ENCODE measurements around the gene ELMO2.

The ELMO2 gene

DNA sequence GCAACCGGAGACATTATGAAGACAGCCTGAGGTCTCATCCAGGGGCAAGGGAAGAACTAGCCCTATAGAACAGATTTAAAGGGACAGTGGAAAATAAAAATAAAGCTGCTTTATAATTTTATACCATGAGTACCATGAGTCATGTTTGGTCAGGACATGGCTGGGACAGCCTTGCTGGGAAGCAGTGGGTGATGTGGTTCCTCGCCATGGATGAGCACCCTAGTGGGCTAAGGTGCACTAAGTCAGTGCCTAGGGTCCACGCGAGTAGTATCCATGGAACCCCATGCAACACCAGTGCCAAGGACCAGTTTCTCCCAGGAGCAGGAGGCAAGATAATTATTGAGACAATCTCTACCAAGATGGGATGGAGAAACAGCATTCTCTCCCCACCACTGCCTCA is 33.4 kb upstream of the ELMO2 start:
- TF ChIP-seq ZNF311 (tag by site-specific recombination; IDR thresholded peaks at IDR 0.05; ENCODE audit: borderline replicate concordance) (no peak), ZNF280C (tag by site-specific recombination; IDR thresholded peaks at IDR 0.05) (no peak), MZF1 (tag by site-specific recombination; IDR thresholded peaks at IDR 0.05; ENCODE audit: borderline replicate concordance) (no peak), ZFP41 (tag by site-specific recombination; IDR thresholded peaks at IDR 0.05; ENCODE audit: borderline replicate concordance) (no peak), ZNF157 (tag by site-specific recombination; IDR thresholded peaks at IDR 0.05) (no peak), KLF7 (tag by site-specific recombination; IDR thresholded peaks at IDR 0.05; ENCODE audit: borderline replicate concordance) (no peak), ZNF132 (tag by site-specific recombination; IDR thresholded peaks at IDR 0.05; ENCODE audit: borderline replicate concordance) (no peak), BCL6B (tag by site-specific recombination; IDR thresholded peaks at IDR 0.05) (no peak)
- POLR2A ChIA-PET: no interaction called here
- no peak overlapping the region for H3K27ac ChIP-seq (ENCODE audit: extremely low read depth, low read depth, low read length)
- no peaks in the 10 kb centered on the region for H3K4me1 ChIP-seq (ENCODE audit: control insufficient read depth, insufficient read depth, low read length)
- no peak overlapping the region for H3K4me3 ChIP-seq (ENCODE audit: low read depth, low read length)
- CTCF ChIA-PET: interaction anchor here (1.0 to 1.4 kb wide), 2 partner anchors 21 to 425 kb away, joined by 3 read pairs; no protein-coding TSS in a partner anchor
- no peaks in the 10 kb centered on the region for H3K36me3 ChIP-seq (ENCODE audit: control insufficient read depth in 2 of 2, insufficient read depth in 1 of 2, low read length in 2 of 2)
- no peaks in the 10 kb centered on the region for H3K9me3 ChIP-seq (ENCODE audit: control insufficient read depth, insufficient read depth, low read depth, low read length)

DNA sequence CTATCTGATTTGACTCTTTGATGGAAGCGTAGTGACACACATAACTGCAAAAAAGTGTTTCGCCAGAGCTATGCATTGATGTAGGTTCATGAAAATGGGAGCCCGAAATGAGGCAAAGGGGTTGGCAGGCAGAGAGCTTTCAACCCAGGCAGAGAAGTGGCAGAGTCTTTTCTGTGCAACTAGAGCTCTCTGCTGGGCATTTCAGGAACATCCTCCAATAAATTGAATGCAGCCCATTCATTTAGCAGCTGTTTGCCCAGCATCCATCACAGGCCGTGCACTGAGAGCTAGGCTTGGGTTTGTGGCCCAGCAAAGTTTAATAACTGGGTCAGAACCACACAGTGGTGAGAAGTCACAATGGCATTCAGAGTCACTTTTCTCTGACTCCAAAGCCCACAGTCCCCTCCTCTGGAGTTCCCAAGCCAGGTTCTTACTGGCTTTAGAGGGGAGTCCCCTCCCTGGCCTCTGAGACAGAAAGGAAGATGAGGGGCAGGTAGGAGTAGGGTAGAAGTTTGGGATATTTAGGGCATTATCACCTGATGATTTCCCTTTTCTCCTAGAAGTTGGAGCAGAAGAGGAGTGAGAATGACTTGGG is 31.8 kb upstream of the ELMO2 start:
- H3K36me3 ChIP-seq (ENCODE audit: control insufficient read depth in 2 of 2, insufficient read depth in 1 of 2, low read length in 2 of 2): no peaks in the 10 kb centered on the region

GRCh38 chr20:46435146-46435545 is 28.7 kb upstream of the ELMO2 start:
- H3K4me1 ChIP-seq (ENCODE audit: control insufficient read depth, insufficient read depth, low read length): no peaks in the 10 kb centered on the region
- CTCF ChIA-PET: no interaction called here
- no peaks in the 10 kb centered on the region for H3K36me3 ChIP-seq (ENCODE audit: control insufficient read depth in 2 of 2, insufficient read depth in 1 of 2, low read length in 2 of 2)
- no peaks in the 10 kb centered on the region for H3K9me3 ChIP-seq (ENCODE audit: control insufficient read depth, insufficient read depth, low read depth, low read length)
- POLR2A ChIA-PET: no interaction called here
- H3K27ac ChIP-seq (ENCODE audit: extremely low read depth, low read depth, low read length): no peak overlapping the region
- no peak overlapping the region for H3K4me3 ChIP-seq (ENCODE audit: low read depth, low read length)
- TF ChIP-seq, protein P1, sequence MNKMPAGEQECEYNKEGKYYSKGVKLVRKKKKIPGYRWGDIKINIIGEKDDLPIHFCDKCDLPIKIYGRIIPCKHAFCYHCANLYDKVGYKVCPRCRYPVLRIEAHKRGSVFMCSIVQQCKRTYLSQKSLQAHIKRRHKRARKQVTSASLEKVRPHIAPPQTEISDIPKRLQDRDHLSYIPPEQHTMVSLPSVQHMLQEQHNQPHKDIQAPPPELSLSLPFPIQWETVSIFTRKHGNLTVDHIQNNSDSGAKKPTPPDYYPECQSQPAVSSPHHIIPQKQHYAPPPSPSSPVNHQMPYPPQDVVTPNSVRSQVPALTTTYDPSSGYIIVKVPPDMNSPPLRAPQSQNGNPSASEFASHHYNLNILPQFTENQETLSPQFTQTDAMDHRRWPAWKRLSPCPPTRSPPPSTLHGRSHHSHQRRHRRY (tag by site-specific recombination; IDR thresholded peaks at IDR 0.05): no peak
- TF ChIP-seq ZNF585B (tag by site-specific recombination; IDR thresholded peaks at IDR 0.05) (no peak), ZNF704 (tag by site-specific recombination; IDR thresholded peaks at IDR 0.05) (no peak), ELK4 (IDR thresholded peaks at IDR 0.05; ENCODE audit: borderline replicate concordance, low read depth, low read length) (no peak), YY2 (tag by site-specific recombination; IDR thresholded peaks at IDR 0.05) (no peak), EGR2 (tag by site-specific recombination; IDR thresholded peaks at IDR 0.05; ENCODE audit: low read depth) (no peak), ZNF521 (tag by site-specific recombination; IDR thresholded peaks at IDR 0.05) (no peak), ZBTB7A (tag by site-specific recombination; IDR thresholded peaks at IDR 0.05; ENCODE audit: low read depth) (no peak), ZNF426 (tag by site-specific recombination; IDR thresholded peaks at IDR 0.05) (no peak), ZNF514 (tag by site-specific recombination; IDR thresholded peaks at IDR 0.05) (no peak), ZNF654 (tag by site-specific recombination; IDR thresholded peaks at IDR 0.05; ENCODE audit: low read depth) (no peak), ZNF830 (tag by site-specific recombination; IDR thresholded peaks at IDR 0.05; ENCODE audit: low read depth) (no peak)
- TF ChIP-seq, protein P2, sequence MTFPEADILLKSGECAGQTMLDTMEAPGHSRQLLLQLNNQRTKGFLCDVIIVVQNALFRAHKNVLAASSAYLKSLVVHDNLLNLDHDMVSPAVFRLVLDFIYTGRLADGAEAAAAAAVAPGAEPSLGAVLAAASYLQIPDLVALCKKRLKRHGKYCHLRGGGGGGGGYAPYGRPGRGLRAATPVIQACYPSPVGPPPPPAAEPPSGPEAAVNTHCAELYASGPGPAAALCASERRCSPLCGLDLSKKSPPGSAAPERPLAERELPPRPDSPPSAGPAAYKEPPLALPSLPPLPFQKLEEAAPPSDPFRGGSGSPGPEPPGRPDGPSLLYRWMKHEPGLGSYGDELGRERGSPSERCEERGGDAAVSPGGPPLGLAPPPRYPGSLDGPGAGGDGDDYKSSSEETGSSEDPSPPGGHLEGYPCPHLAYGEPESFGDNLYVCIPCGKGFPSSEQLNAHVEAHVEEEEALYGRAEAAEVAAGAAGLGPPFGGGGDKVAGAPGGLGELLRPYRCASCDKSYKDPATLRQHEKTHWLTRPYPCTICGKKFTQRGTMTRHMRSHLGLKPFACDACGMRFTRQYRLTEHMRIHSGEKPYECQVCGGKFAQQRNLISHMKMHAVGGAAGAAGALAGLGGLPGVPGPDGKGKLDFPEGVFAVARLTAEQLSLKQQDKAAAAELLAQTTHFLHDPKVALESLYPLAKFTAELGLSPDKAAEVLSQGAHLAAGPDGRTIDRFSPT (tag by site-specific recombination; IDR thresholded peaks at IDR 0.05): no peak

More for the DNA sequence above, 31.8 kb upstream of the ELMO2 start:
- ChIA-PET CTCF (interaction anchor here (0.6 to 2.1 kb wide), 15 partner anchors 10 to 310 kb away, joined by 3 to 10 read pairs (median 4); no protein-coding TSS in a partner anchor), POLR2A (interaction anchor here (1.3 kb wide), 1 partner anchor 74 kb away, joined by 4 read pairs; no protein-coding TSS in a partner anchor)
- Histone ChIP-seq H3K27ac (ENCODE audit: extremely low read depth, low read depth, low read length) (no peak overlapping the region), H3K4me1 (ENCODE audit: control insufficient read depth, insufficient read depth, low read length) (no peaks in the 10 kb centered on the region), H3K9me3 (ENCODE audit: control insufficient read depth, insufficient read depth, low read depth, low read length) (no peaks in the 10 kb centered on the region), H3K4me3 (ENCODE audit: low read depth, low read length) (no peak overlapping the region)
- TF ChIP-seq ZNF292 (tag by site-specific recombination; IDR thresholded peaks at IDR 0.05; ENCODE audit: borderline replicate concordance, low read depth) (no peak), ZNF654 (tag by site-specific recombination; IDR thresholded peaks at IDR 0.05; ENCODE audit: low read depth) (peak; percentile 40), ZNF138 (tag by site-specific recombination; IDR thresholded peaks at IDR 0.05; ENCODE audit: borderline replicate concordance) (no peak)

Measured in HEK293 (cell line).